NCI-H774 (cell line): ENCODE measurements around the gene PCNX1.
"Not testable (repeated sequence)": the region's sequence is repeated elsewhere in the genome, so short reads cannot be mapped to it uniquely, and the experiment has no call there.

Experiments
- DNase-seq: peaks from one replicate; lab custom pipeline; 2025; lab: John Stamatoyannopoulos, UW

Gene PCNX1

GRCh38 chr14:70916300-70916699, 9.0 kb downstream of the PCNX1 start:
- no peak for DNase-seq

GRCh38 chr14:70916799-70917198, 9.5 kb downstream of the PCNX1 start:
- DNase-seq = no peak

- no peak for DNase-seq
These were observed 10.4 kb downstream of the PCNX1 start for GRCh38 chr14:70917633-70918032.

- DNase-seq = no peak
These were observed 12.5 kb downstream of the PCNX1 start for GRCh38 chr14:70919774-70920173.

- no peak for DNase-seq
These were observed 13.3 kb downstream of the PCNX1 start for GRCh38 chr14:70920608-70921007.

GRCh38 chr14:70921669-70922068, 14.4 kb downstream of the PCNX1 start:
- DNase-seq = no peak

- no peak for DNase-seq
These were observed 17.3 kb downstream of the PCNX1 start for GRCh38 chr14:70924521-70924920.

GRCh38 chr14:70926235-70926830, 19.1 kb downstream of the PCNX1 start:
- no peak for DNase-seq

- DNase-seq = no peak
These were observed 23.7 kb downstream of the PCNX1 start for GRCh38 chr14:70931008-70931407.

- no peak for DNase-seq
These were observed 26.8 kb downstream of the PCNX1 start for GRCh38 chr14:70934084-70934483.

GRCh38 chr14:70934502-70935134, 27.4 kb downstream of the PCNX1 start:
- DNase-seq = no peak

GRCh38 chr14:70935135-70935534, 27.9 kb downstream of the PCNX1 start:
- DNase-seq = no peak

GRCh38 chr14:70939693-70940092, 32.4 kb downstream of the PCNX1 start:
- not testable (repeated sequence) for DNase-seq

GRCh38 chr14:70941637-70942341, 34.5 kb downstream of the PCNX1 start:
- DNase-seq = not testable (repeated sequence)

GRCh38 chr14:70942342-70942706, 35.1 kb downstream of the PCNX1 start:
- no peak for DNase-seq

GRCh38 chr14:70942721-70943120, 35.5 kb downstream of the PCNX1 start:
- DNase-seq = not testable (repeated sequence)

GRCh38 chr14:70943838-70944237, 36.6 kb downstream of the PCNX1 start:
- no peak for DNase-seq

GRCh38 chr14:70947739-70948138, 40.5 kb downstream of the PCNX1 start:
- no peak for DNase-seq

- DNase-seq = no peak
These were observed 45.2 kb downstream of the PCNX1 start for GRCh38 chr14:70952485-70952884.

GRCh38 chr14:70954068-70954467, 46.8 kb downstream of the PCNX1 start:
- DNase-seq = no peak

GRCh38 chr14:70955543-70956480, 48.6 kb downstream of the PCNX1 start:
- no peak for DNase-seq

GRCh38 chr14:70956511-70956910, 49.3 kb downstream of the PCNX1 start:
- no peak for DNase-seq
